Mucosa of rectum (tissue), 2 donors: ENCODE results near the gene KIF26B.
"Not testable (repeated sequence)": the region's sequence is repeated elsewhere in the genome, so short reads cannot be mapped to it uniquely, and the experiment has no call there.

Source experiments
- H3K27ac ChIP-seq, 2 donors: one replicate each; pipeline ENCODE4 v1.7.0; 2013; ENCODE audit warnings: inconsistent platforms in 2 of 2, low read depth in 2 of 2, low read length in 2 of 2
- H3K27me3 ChIP-seq, 2 donors: one replicate each; pipeline ENCODE4 v1.7.0; 2013; ENCODE audit warnings: low read length in 2 of 2; ENCODE audit not compliant: control insufficient read depth in 2 of 2, insufficient read depth in 2 of 2
- H3K36me3 ChIP-seq, 2 donors: one replicate each; pipeline ENCODE4 v1.7.0; 2013; ENCODE audit warnings: low read length in 2 of 2; ENCODE audit not compliant: control insufficient read depth in 2 of 2, insufficient read depth in 2 of 2
- H3K4me1 ChIP-seq, 2 donors: one replicate each; pipeline ENCODE4 v1.7.0; 2013; ENCODE audit warnings: low read length in 2 of 2, mild to moderate bottlenecking in 1 of 2; ENCODE audit not compliant: control insufficient read depth in 2 of 2, insufficient read depth in 2 of 2
- H3K4me3 ChIP-seq, 2 donors: one replicate each; pipeline ENCODE4 v1.7.0; 2013; ENCODE audit warnings: low read length in 2 of 2
- H3K9ac ChIP-seq, 2 donors: one replicate each; pipeline ENCODE4 v1.7.0; 2013; ENCODE audit warnings: low read length in 2 of 2, low read depth in 1 of 2, mild to moderate bottlenecking in 1 of 2
- H3K9me3 ChIP-seq, 2 donors: one replicate each; pipeline ENCODE4 v1.7.0; 2013; ENCODE audit warnings: low read length in 2 of 2; ENCODE audit not compliant: control insufficient read depth in 2 of 2
- donor health status: healthy.
- donor health status: Normal muscosa, but diverticular disease.

Gene KIF26B

DNA sequence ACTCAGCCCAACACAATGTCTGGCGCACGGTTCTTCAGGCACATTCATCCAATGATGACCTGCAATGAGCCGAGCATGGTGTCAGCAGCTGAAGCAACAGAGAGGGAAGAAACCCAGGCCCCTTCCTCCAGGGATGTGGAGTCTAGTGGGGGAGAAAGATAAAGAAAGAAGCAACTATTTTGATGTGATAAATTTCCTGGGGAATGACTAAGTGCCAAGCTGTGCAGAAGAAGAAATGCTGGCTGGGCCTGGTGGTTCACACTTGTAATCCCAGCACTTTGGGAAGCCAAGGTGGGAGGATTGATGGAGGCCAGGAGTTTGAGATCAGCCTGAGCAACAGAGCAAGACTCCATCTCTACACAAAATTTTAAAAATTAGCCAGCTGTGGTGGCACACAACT, 561.8 kb downstream of the KIF26B start:
- Histone ChIP-seq H3K36me3 (no peaks in the 10 kb centered on the region), H3K9me3 (no peaks in the 10 kb centered on the region), H3K4me3 (no peak overlapping the region), H3K4me1 (no peaks in the 10 kb centered on the region), H3K9ac (no peak overlapping the region), H3K27me3 (no peaks in the 10 kb centered on the region), H3K27ac (no peak overlapping the region)

DNA sequence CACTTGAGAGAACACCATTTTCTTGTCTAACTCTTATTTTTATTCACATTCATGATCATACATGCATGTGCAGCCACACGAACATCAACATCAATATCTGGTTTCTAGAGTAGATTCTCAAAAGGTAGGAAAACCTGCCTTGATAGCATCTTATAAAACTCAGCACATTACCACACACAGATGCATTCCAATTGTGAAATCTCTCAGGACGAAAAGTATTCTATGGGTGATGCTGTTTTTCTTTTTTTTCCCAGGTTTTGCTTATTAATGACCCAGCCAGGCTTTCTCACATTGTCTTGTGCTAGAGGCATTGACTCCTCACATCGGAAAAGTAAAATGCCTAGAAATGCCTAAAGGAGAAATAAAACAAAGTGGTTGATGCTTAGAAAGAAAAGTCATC, 562.8 kb downstream of the KIF26B start:
- H3K4me1 ChIP-seq, result no peaks in the 10 kb centered on the region
- H3K36me3 ChIP-seq, result no peaks in the 10 kb centered on the region

DNA sequence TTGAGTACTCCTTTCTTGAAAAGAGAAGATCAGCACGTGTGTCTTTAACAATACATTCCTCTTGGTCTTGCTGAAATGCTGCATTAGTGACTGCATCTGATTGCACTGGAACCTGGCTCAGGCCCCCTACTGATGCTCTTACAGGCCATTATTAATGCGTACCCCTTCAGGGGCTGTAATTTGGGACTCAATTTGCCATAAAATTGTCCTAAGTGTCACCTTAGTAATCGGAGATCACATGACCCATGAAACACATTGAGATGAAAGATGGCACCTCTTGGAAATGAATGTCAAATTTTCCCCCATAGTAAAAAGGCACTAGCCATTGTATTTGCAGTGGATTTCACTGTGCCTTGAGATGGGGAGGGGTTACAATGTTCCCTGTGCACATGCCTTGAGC, 563.3 kb downstream of the KIF26B start:
- no peaks in the 10 kb centered on the region for H3K36me3 ChIP-seq
- H3K9me3 ChIP-seq, result no peaks in the 10 kb centered on the region
- no peak overlapping the region for H3K27ac ChIP-seq
- no peaks in the 10 kb centered on the region for H3K27me3 ChIP-seq
- H3K4me1 ChIP-seq, result no peaks in the 10 kb centered on the region
- no peak overlapping the region for H3K9ac ChIP-seq
- H3K4me3 ChIP-seq, result no peak overlapping the region

More for the DNA sequence above, 562.8 kb downstream of the KIF26B start:
- Histone ChIP-seq H3K4me3 (no peak overlapping the region), H3K9ac (no peak overlapping the region), H3K9me3 (no peaks in the 10 kb centered on the region), H3K27me3 (no peaks in the 10 kb centered on the region), H3K27ac (no peak overlapping the region)

DNA sequence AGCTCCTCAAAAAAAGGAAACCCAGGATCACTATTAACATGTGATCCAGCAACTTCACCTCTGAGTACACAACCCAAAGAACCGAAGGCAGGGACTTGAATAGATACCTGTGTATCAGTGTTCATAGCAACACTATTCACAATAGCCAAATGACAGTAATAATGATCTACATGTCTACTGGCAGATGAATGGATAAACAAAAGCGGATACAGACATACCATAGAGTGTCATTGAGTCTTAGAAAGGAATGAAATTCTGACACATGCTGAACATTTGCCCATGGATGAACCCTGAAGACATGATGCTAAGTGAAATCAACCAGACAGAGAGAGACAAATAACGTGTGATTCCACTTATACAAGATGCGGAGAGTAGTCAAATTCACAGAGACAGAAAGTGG, 564.2 kb downstream of the KIF26B start:
- Histone ChIP-seq H3K9me3 (no peaks in the 10 kb centered on the region), H3K9ac (no peak overlapping the region), H3K4me1 (no peaks in the 10 kb centered on the region), H3K27me3 (no peaks in the 10 kb centered on the region), H3K27ac (no peak overlapping the region), H3K36me3 (no peaks in the 10 kb centered on the region), H3K4me3 (no peak overlapping the region)

DNA sequence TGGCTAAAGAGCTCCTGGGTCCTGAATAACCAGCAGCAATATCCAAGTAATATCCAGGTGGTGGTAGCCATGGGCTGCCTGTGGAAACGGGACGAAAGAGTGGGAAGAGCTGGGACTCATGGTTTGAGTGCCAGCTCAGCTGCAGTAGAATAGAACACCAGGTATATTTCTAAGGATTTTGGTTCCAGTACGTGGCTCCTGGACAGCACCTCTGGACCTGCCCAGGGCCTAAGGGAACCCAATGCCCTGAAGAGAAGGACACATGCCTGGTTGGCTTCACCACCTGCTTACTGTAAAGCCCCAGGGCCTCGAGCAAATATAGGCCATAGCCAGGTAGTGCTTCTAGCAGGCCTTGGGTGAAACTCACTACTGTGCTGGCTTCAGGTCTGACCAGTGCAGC, 566.7 kb downstream of the KIF26B start:
- H3K4me1 ChIP-seq, result no peaks in the 10 kb centered on the region
- no peak overlapping the region for H3K9ac ChIP-seq
- H3K27me3 ChIP-seq, result no peaks in the 10 kb centered on the region
- H3K4me3 ChIP-seq, result no peak overlapping the region
- H3K27ac ChIP-seq, result no peak overlapping the region
- no peaks in the 10 kb centered on the region for H3K36me3 ChIP-seq
- no peaks in the 10 kb centered on the region for H3K9me3 ChIP-seq

DNA sequence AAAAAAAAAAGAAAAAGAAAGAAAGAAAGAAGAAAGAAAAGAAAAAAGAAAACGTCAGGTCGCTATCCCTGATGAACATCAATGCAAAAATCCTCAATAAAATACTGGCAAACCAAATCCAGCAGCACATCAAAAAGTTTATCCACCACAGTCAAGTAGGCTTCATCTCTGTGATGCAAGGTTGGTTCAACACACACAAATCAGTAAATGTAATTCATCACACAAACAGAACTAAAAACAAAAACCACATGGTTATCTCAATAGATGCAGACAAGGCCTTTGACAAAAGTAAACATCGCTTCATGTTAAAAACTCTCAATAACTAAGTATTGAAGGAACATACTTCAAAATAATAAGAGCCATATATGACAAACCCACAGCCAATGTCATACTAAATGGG, 573.2 kb downstream of the KIF26B start:
- H3K9ac ChIP-seq, H3K27me3 ChIP-seq, H3K4me1 ChIP-seq, H3K4me3 ChIP-seq, H3K36me3 ChIP-seq, H3K9me3 ChIP-seq, H3K27ac ChIP-seq: not testable (repeated sequence)

DNA sequence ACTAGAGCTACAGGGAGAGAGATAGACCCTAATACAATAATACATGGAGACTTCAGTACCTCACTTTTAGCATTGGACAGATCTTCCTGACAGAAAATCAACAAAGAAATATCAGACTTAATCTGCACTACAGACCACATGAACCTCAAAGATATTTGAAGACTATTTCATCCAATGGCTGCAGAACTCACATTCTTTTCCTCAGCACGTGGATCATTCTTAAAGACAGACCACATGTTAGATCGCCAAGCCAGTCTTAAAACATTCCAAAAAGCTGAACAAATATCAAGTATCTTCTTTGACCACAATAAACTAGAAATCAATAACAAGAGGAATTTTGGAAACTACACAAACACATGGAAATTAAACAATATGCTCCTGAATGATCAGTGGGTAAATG, 576.0 kb downstream of the KIF26B start:
- H3K4me3 ChIP-seq, result no peak overlapping the region
- H3K27ac ChIP-seq, result no peak overlapping the region
- H3K4me1 ChIP-seq, result no peaks in the 10 kb centered on the region
- H3K27me3 ChIP-seq, result no peaks in the 10 kb centered on the region
- peaks cover 0 to 2% of the 10 kb centered on the region in 2 donors for H3K9me3 ChIP-seq
- H3K9ac ChIP-seq, result no peak overlapping the region
- H3K36me3 ChIP-seq, result no peaks in the 10 kb centered on the region

DNA sequence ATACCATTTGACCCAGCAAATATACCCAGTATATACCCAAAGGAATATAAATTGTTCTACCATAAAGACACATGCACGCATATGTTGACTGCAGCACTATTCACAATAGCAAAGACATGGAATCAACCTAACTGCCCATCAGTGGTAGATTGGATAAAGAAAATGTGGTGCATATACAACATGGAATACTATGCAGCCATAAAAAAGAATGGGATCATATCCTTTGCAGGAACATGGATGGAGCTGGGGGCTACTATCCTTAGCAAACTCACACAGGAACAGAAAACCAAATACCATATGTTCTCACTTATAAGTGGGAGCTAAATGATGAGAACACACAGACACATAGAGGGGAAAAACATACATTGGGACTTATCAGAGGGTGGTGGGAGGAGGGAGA, 585.6 kb downstream of the KIF26B start:
- H3K9me3 ChIP-seq, H3K27me3 ChIP-seq, H3K36me3 ChIP-seq, H3K4me3 ChIP-seq, H3K27ac ChIP-seq, H3K9ac ChIP-seq, H3K4me1 ChIP-seq: not testable (repeated sequence)

DNA sequence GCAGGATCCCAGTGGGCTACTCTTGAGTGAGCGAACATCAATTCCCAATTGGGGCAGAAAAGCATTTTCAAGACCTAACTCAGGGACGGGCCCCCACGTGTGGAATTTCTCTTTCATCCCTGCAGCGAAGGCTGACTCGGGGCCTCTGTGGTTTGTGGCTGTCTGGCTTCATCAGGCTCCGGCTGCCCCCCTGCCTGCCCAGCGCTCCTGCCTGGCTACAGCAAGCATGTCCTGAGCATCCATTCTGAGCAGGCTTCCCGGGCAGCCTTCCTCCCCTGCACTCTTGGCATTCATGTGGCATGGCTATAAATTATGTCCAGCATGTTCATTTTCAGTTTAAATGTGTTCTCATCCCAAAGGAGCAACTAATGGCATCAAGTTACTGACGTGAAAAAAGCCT, 588.1 kb downstream of the KIF26B start:
- no peak overlapping the region for H3K9ac ChIP-seq
- H3K4me3 ChIP-seq, result no peak overlapping the region
- no peaks in the 10 kb centered on the region for H3K4me1 ChIP-seq
- no peaks in the 10 kb centered on the region for H3K36me3 ChIP-seq
- no peaks in the 10 kb centered on the region for H3K9me3 ChIP-seq
- H3K27ac ChIP-seq, result no peak overlapping the region
- no peaks in the 10 kb centered on the region for H3K27me3 ChIP-seq

DNA sequence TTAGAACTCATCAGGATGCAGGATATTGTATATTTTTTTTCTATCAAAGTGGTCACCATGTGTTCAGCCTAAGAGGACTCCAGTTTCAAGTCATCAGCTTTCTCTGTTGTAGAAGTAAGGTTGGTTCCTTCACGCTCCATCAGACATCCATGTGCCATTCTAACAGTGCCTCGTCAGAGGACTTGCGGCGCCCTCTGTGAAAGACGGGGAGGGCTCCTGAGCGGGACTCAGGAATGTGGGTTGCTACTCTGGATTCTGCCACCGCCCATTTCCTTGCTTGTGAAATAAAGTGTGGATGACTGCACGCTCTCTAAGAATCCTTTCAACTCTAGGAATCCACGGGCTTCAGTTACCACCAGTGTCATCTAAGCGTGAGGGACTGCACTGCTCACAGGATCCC, 593.5 kb downstream of the KIF26B start:
- H3K9me3 ChIP-seq, result no peaks in the 10 kb centered on the region
- H3K4me1 ChIP-seq, result no peaks in the 10 kb centered on the region
- no peak overlapping the region for H3K27ac ChIP-seq
- H3K9ac ChIP-seq, result no peak overlapping the region
- no peak overlapping the region for H3K4me3 ChIP-seq
- no peaks in the 10 kb centered on the region for H3K36me3 ChIP-seq
- no peaks in the 10 kb centered on the region for H3K27me3 ChIP-seq

DNA sequence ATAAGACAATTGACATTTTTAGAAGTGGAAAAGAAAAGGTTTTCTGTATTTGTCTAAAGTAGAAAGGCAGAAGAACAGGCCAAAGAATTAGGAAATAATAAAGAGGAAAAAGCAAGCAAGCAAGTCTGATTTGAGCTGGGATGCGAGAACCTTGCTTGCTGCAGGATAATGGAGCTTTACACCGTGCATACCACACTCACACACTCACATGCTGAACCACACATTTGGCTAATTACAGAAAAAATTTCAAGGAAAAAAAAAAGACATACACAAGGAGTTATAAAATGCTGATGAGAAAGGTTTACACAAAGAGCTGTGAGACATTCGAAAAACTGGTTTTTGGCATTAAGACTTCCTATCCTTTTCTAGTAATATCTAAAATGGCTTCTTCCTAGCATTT, 593.9 kb downstream of the KIF26B start:
- H3K27me3 ChIP-seq, result no peaks in the 10 kb centered on the region
- H3K9ac ChIP-seq, result no peak overlapping the region
- H3K9me3 ChIP-seq, result no peaks in the 10 kb centered on the region
- H3K4me1 ChIP-seq, result no peaks in the 10 kb centered on the region
- no peak overlapping the region for H3K27ac ChIP-seq
- no peak overlapping the region for H3K4me3 ChIP-seq
- H3K36me3 ChIP-seq, result no peaks in the 10 kb centered on the region
